ENCODE data around the gene MCOLN1. TPM values are rescaled to one million over a fixed set of nuclear protein-coding genes. Genes with fewer than 3 reads are reported as not detected.
A peak's percentile ranks its signal among the peaks of the same experiment; 100 is the strongest.

Gene MCOLN1
- total and polyA plus RNA-seq, 4 donors: 9.3 to 45.4 (median 25.3) TPM

- H3K4me1 ChIP-seq (ENCODE audit: control insufficient read depth, insufficient read depth, low read length): peaks cover 28% of the 10 kb centered on the region
- no peak overlapping the region for H3K27ac ChIP-seq (ENCODE audit: low read depth, low read length)
- H3K9me3 ChIP-seq (ENCODE audit: control insufficient read depth, insufficient read depth, low read length): no peaks in the 10 kb centered on the region
- peak in 2 of 6 donors; percentile 25 to 39 for DNase-seq (ENCODE audit: low read depth in 4 of 6, low spot score in 6 of 6)
- 54% methylated on average over 4 of the region's 7 CpGs for WGBS (ENCODE audit: insufficient coverage)
- no peak overlapping the region for H3K4me3 ChIP-seq (ENCODE audit: low read depth, low read length)
- H3K27me3 ChIP-seq (ENCODE audit: control insufficient read depth, insufficient read depth, low read length): no peaks in the 10 kb centered on the region
- H3K36me3 ChIP-seq (ENCODE audit: control insufficient read depth, insufficient read depth, low read length): no peaks in the 10 kb centered on the region
These were observed 25.1 kb upstream of the MCOLN1 start for GRCh38 chr19:7497292-7497691.

GRCh38 chr19:7500811-7501450 lies 21.5 kb upstream of the MCOLN1 start:
- Histone ChIP-seq H3K4me3 (ENCODE audit: low read depth, low read length) (peak overlapping the region; percentile 21), H3K36me3 (ENCODE audit: control insufficient read depth, insufficient read depth, low read length) (no peaks in the 10 kb centered on the region), H3K4me1 (ENCODE audit: control insufficient read depth, insufficient read depth, low read length) (peaks cover 21% of the 10 kb centered on the region), H3K27me3 (ENCODE audit: control insufficient read depth, insufficient read depth, low read length) (no peaks in the 10 kb centered on the region), H3K27ac (ENCODE audit: low read depth, low read length) (no peak overlapping the region), H3K9me3 (ENCODE audit: control insufficient read depth, insufficient read depth, low read length) (no peaks in the 10 kb centered on the region)
- DNase-seq (ENCODE audit: low read depth in 4 of 6, low spot score in 6 of 6): peak in 5 of 6 donors; percentile 70 to 98 (median 86)
- under 1% methylated on average over 85 of the region's 93 CpGs for WGBS (ENCODE audit: insufficient coverage)

GRCh38 chr19:7502552-7502951 lies 19.9 kb upstream of the MCOLN1 start:
- peaks cover 21% of the 10 kb centered on the region for H3K4me1 ChIP-seq (ENCODE audit: control insufficient read depth, insufficient read depth, low read length)
- no peaks in the 10 kb centered on the region for H3K36me3 ChIP-seq (ENCODE audit: control insufficient read depth, insufficient read depth, low read length)
- 62% methylated on average over 1 of the region's 2 CpGs for WGBS (ENCODE audit: insufficient coverage)
- H3K4me3 ChIP-seq (ENCODE audit: low read depth, low read length): no peak overlapping the region
- DNase-seq (ENCODE audit: low read depth in 4 of 6, low spot score in 6 of 6): no peak
- no peaks in the 10 kb centered on the region for H3K9me3 ChIP-seq (ENCODE audit: control insufficient read depth, insufficient read depth, low read length)
- no peaks in the 10 kb centered on the region for H3K27me3 ChIP-seq (ENCODE audit: control insufficient read depth, insufficient read depth, low read length)
- no peak overlapping the region for H3K27ac ChIP-seq (ENCODE audit: low read depth, low read length)

GRCh38 chr19:7504684-7505083 lies 17.7 kb upstream of the MCOLN1 start:
- no peaks in the 10 kb centered on the region for H3K9me3 ChIP-seq (ENCODE audit: control insufficient read depth, insufficient read depth, low read length)
- peaks cover 21% of the 10 kb centered on the region for H3K4me1 ChIP-seq (ENCODE audit: control insufficient read depth, insufficient read depth, low read length)
- no peak overlapping the region for H3K4me3 ChIP-seq (ENCODE audit: low read depth, low read length)
- H3K27ac ChIP-seq (ENCODE audit: low read depth, low read length): no peak overlapping the region
- WGBS (ENCODE audit: insufficient coverage): 79% methylated on average over 2 of the region's 6 CpGs
- no peaks in the 10 kb centered on the region for H3K27me3 ChIP-seq (ENCODE audit: control insufficient read depth, insufficient read depth, low read length)
- no peak for DNase-seq (ENCODE audit: low read depth in 4 of 6, low spot score in 6 of 6)
- no peaks in the 10 kb centered on the region for H3K36me3 ChIP-seq (ENCODE audit: control insufficient read depth, insufficient read depth, low read length)

- 49% methylated on average over 19 of the region's 19 CpGs for WGBS (ENCODE audit: insufficient coverage)
- H3K27me3 ChIP-seq (ENCODE audit: control insufficient read depth, insufficient read depth, low read length): no peaks in the 10 kb centered on the region
- peaks cover 21% of the 10 kb centered on the region for H3K4me1 ChIP-seq (ENCODE audit: control insufficient read depth, insufficient read depth, low read length)
- no peak for DNase-seq (ENCODE audit: low read depth in 4 of 6, low spot score in 6 of 6)
- no peaks in the 10 kb centered on the region for H3K9me3 ChIP-seq (ENCODE audit: control insufficient read depth, insufficient read depth, low read length)
- H3K4me3 ChIP-seq (ENCODE audit: low read depth, low read length): no peak overlapping the region
- no peak overlapping the region for H3K27ac ChIP-seq (ENCODE audit: low read depth, low read length)
- no peaks in the 10 kb centered on the region for H3K36me3 ChIP-seq (ENCODE audit: control insufficient read depth, insufficient read depth, low read length)
These were observed 17.1 kb upstream of the MCOLN1 start for GRCh38 chr19:7505288-7505681.

- Histone ChIP-seq H3K27ac (ENCODE audit: low read depth, low read length) (no peak overlapping the region), H3K36me3 (ENCODE audit: control insufficient read depth, insufficient read depth, low read length) (no peaks in the 10 kb centered on the region), H3K4me1 (ENCODE audit: control insufficient read depth, insufficient read depth, low read length) (peaks cover 16% of the 10 kb centered on the region), H3K4me3 (ENCODE audit: low read depth, low read length) (no peak overlapping the region), H3K9me3 (ENCODE audit: control insufficient read depth, insufficient read depth, low read length) (no peaks in the 10 kb centered on the region), H3K27me3 (ENCODE audit: control insufficient read depth, insufficient read depth, low read length) (no peaks in the 10 kb centered on the region)
- 2% methylated on average over 16 of the region's 33 CpGs for WGBS (ENCODE audit: insufficient coverage)
- DNase-seq (ENCODE audit: low read depth in 4 of 6, low spot score in 6 of 6): no peak
These were observed 16.6 kb upstream of the MCOLN1 start for GRCh38 chr19:7505682-7506384.

GRCh38 chr19:7506385-7507328 lies 15.8 kb upstream of the MCOLN1 start:
- WGBS (ENCODE audit: insufficient coverage): 32% methylated on average over 14 of the region's 20 CpGs
- no peak overlapping the region for H3K27ac ChIP-seq (ENCODE audit: low read depth, low read length)
- H3K9me3 ChIP-seq (ENCODE audit: control insufficient read depth, insufficient read depth, low read length): no peaks in the 10 kb centered on the region
- no peaks in the 10 kb centered on the region for H3K36me3 ChIP-seq (ENCODE audit: control insufficient read depth, insufficient read depth, low read length)
- peak in 2 of 6 donors; percentile 46 to 54 for DNase-seq (ENCODE audit: low read depth in 4 of 6, low spot score in 6 of 6)
- no peak overlapping the region for H3K4me3 ChIP-seq (ENCODE audit: low read depth, low read length)
- H3K27me3 ChIP-seq (ENCODE audit: control insufficient read depth, insufficient read depth, low read length): no peaks in the 10 kb centered on the region
- peaks cover 10% of the 10 kb centered on the region for H3K4me1 ChIP-seq (ENCODE audit: control insufficient read depth, insufficient read depth, low read length)

GRCh38 chr19:7507884-7508283 lies 14.5 kb upstream of the MCOLN1 start:
- H3K36me3 ChIP-seq (ENCODE audit: control insufficient read depth, insufficient read depth, low read length): no peaks in the 10 kb centered on the region
- no peaks in the 10 kb centered on the region for H3K9me3 ChIP-seq (ENCODE audit: control insufficient read depth, insufficient read depth, low read length)
- 51% methylated on average over 11 of the region's 11 CpGs for WGBS (ENCODE audit: insufficient coverage)
- H3K4me3 ChIP-seq (ENCODE audit: low read depth, low read length): no peak overlapping the region
- H3K4me1 ChIP-seq (ENCODE audit: control insufficient read depth, insufficient read depth, low read length): peaks cover 10% of the 10 kb centered on the region
- no peak overlapping the region for H3K27ac ChIP-seq (ENCODE audit: low read depth, low read length)
- H3K27me3 ChIP-seq (ENCODE audit: control insufficient read depth, insufficient read depth, low read length): no peaks in the 10 kb centered on the region
- DNase-seq (ENCODE audit: low read depth in 4 of 6, low spot score in 6 of 6): no peak

- H3K27ac ChIP-seq (ENCODE audit: low read depth, low read length): no peak overlapping the region
- no peaks in the 10 kb centered on the region for H3K36me3 ChIP-seq (ENCODE audit: control insufficient read depth, insufficient read depth, low read length)
- no peak for DNase-seq (ENCODE audit: low read depth in 4 of 6, low spot score in 6 of 6)
- 45% methylated on average over 3 of the region's 3 CpGs for WGBS (ENCODE audit: insufficient coverage)
- no peak overlapping the region for H3K4me3 ChIP-seq (ENCODE audit: low read depth, low read length)
- no peaks in the 10 kb centered on the region for H3K27me3 ChIP-seq (ENCODE audit: control insufficient read depth, insufficient read depth, low read length)
- H3K4me1 ChIP-seq (ENCODE audit: control insufficient read depth, insufficient read depth, low read length): peaks cover 10% of the 10 kb centered on the region
- H3K9me3 ChIP-seq (ENCODE audit: control insufficient read depth, insufficient read depth, low read length): no peaks in the 10 kb centered on the region
These were observed 12.8 kb upstream of the MCOLN1 start for GRCh38 chr19:7509625-7510024.
